HepG2 (cell line): Measurements from ENCODE around the gene MKRN2OS. TPM values are rescaled to one million over a fixed set of nuclear protein-coding genes. Genes with fewer than 3 reads are reported as not detected.

Source experiments
- ATAC-seq: fragments of 200-7000 bp; cut with Tn5 transposase; 3 replicates; pipeline ENCODE4 v1.9.1; 2020; ENCODE audit warnings: mild to moderate bottlenecking, moderate library complexity
- BruUV-seq: library from RNA; stranded (reverse); fragments of 400-500 nt; replicated peaks from 2 replicates; lab custom pipeline; 2021; lab: Mats Ljungman, UMichigan
- CTCF ChIA-PET: fragments of 300-600 bp; formaldehyde crosslinking; extraction: SDS; loops from one replicate; lab custom pipeline; 2021; ENCODE audit warnings: low total read pairs, inconsistent platforms, low intra/inter-chr PET ratio; lab: Yijun Ruan, JAX
- POLR2A ChIA-PET: fragments of 350-600 bp; sonication (Branson Sonifier 250); formaldehyde crosslinking; loops from one replicate; lab custom pipeline; 2020; ENCODE audit warnings: antibody characterized with exemption, inconsistent platforms; lab: Yijun Ruan, JAX
- DNase-seq: peaks from one replicate; pipeline ENCODE4 v3.0.0-alpha.2; 2015; ENCODE audit warnings: low spot score
- FAIRE-seq: peaks from 3 replicates; lab custom pipeline; 2011; peaks lifted over from hg19 to GRCh38; lab: Jason Lieb, UNC
- H2AFZ ChIP-seq: one replicate; pipeline ENCODE4 v1.6.1; 2011; ENCODE audit warnings: low read length, inconsistent platforms
- H3K27ac ChIP-seq: fragments of 300-600 bp; 3 replicates; pipeline ENCODE4 v1.8.0; 2011; ENCODE audit warnings: mixed run types, mild to moderate bottlenecking, mixed read lengths, low read length, inconsistent platforms; ENCODE audit not compliant: insufficient read depth; ENCODE audit errors: extremely low read length
- H3K27me3 ChIP-seq, 2 experiments: fragments of 200-600 bp in 1 of 2; 2 replicates in 1 of 2; 3 replicates in 1 of 2; pipeline versions ENCODE4 v1.6.0 to v1.8.0; 2011; ENCODE audit warnings: low read length in 2 of 2, mild to moderate bottlenecking in 2 of 2, moderate library complexity in 2 of 2, inconsistent platforms in 1 of 2; ENCODE audit not compliant: insufficient read depth in 2 of 2, control insufficient read depth in 1 of 2
- H3K36me3 ChIP-seq, 2 experiments: fragments of 200-600 bp in 1 of 2; replicated peaks in 1 of 2; 2 replicates in 1 of 2; 3 replicates in 1 of 2; pipeline versions ENCODE4 v1.5.1 to v1.8.0; 2011; ENCODE audit warnings: low read length in 2 of 2, inconsistent platforms in 1 of 2; ENCODE audit not compliant: insufficient read depth in 2 of 2, control insufficient read depth in 1 of 2
- H3K4me1 ChIP-seq: 2 replicates; pipeline ENCODE4 v1.5.1; 2012; ENCODE audit warnings: low read length, inconsistent platforms; ENCODE audit not compliant: insufficient read depth
- H3K4me2 ChIP-seq: 2 replicates; pipeline ENCODE4 v1.6.0; 2011; ENCODE audit warnings: low read depth, low read length, inconsistent platforms
- H3K4me3 ChIP-seq, 3 experiments: fragments of 200-600 bp in 1 of 3; sonication (generic), shearing (Covaris generic) in 1 of 3; replicated peaks in 1 of 3; 2 replicates each; pipeline ENCODE4 v1.5.1; 2011 to 2016; ENCODE audit warnings: low read length in 3 of 3, inconsistent platforms in 2 of 3, low read depth in 2 of 3, mild to moderate bottlenecking in 2 of 3, control low read depth in 1 of 3, mixed read lengths in 1 of 3; ENCODE audit not compliant: insufficient read depth in 1 of 3
- H3K79me2 ChIP-seq: one replicate; pipeline ENCODE4 v1.6.1; 2011; ENCODE audit warnings: low read length, inconsistent platforms; ENCODE audit not compliant: insufficient read depth
- H3K9ac ChIP-seq: 2 replicates; pipeline ENCODE4 v1.6.0; 2011; ENCODE audit warnings: mild to moderate bottlenecking, low read depth, low read length, inconsistent platforms; ENCODE audit not compliant: insufficient read depth
- H3K9me3 ChIP-seq: 2 replicates; pipeline ENCODE4 v1.5.1; 2012; ENCODE audit warnings: mild to moderate bottlenecking, low read length
- H4K20me1 ChIP-seq: 2 replicates; pipeline ENCODE4 v1.6.0; 2011; ENCODE audit warnings: inconsistent platforms, mild to moderate bottlenecking, low read length, moderate library complexity; ENCODE audit not compliant: insufficient read depth
- ATF1 ChIP-seq: IDR thresholded peaks from 2 replicates; pipeline ENCODE4 v1.6.1; 2016; ENCODE audit warnings: mild to moderate bottlenecking, control low read depth
- DPF2 ChIP-seq: sonication (generic); formaldehyde crosslinking; IDR thresholded peaks from 2 replicates; pipeline ENCODE4 v1.4.0; 2020; ENCODE audit warnings: mild to moderate bottlenecking, low read depth, missing genetic modification reagents, borderline replicate concordance
- HNRNPK ChIP-seq: fragments of 200-400 bp; formaldehyde crosslinking; IDR thresholded peaks from 2 replicates; pipeline ENCODE4 v1.6.1; 2018; ENCODE audit warnings: low read length, low read depth, moderate library complexity, mild to moderate bottlenecking; ENCODE audit not compliant: poor library complexity, severe bottlenecking
- KLF9 ChIP-seq: IDR thresholded peaks from 2 replicates; pipeline ENCODE4 v1.6.1; 2016; ENCODE audit warnings: low read depth
- MAFF ChIP-seq: IDR thresholded peaks from 2 replicates; pipeline ENCODE4 v1.6.1; 2011; ENCODE audit warnings: low read depth, low read length, improper control_type of control experiment
- MEF2D ChIP-seq: sonication (generic); formaldehyde crosslinking; IDR thresholded peaks from 2 replicates; pipeline ENCODE4 v1.5.1; 2020; ENCODE audit warnings: mild to moderate bottlenecking, missing genetic modification reagents
- MLLT10 ChIP-seq: sonication (generic); formaldehyde crosslinking; IDR thresholded peaks from 2 replicates; pipeline ENCODE4 v1.4.0; 2020; ENCODE audit warnings: missing genetic modification reagents
- PAXIP1 ChIP-seq: sonication (generic); formaldehyde crosslinking; conservative IDR thresholded peaks from 2 replicates; pipeline ENCODE4 v1.4.0; 2020; ENCODE audit warnings: mild to moderate bottlenecking, missing genetic modification reagents, moderate library complexity
- PHF5A ChIP-seq: IDR thresholded peaks from one replicate; pipeline ENCODE4 v1.6.1; 2018; ENCODE audit warnings: low read depth, missing genetic modification reagents; ENCODE audit not compliant: unreplicated experiment
- RBM22 ChIP-seq: fragments of 200-400 bp; formaldehyde crosslinking; optimal IDR thresholded peaks from 2 replicates; pipeline ENCODE3; 2017; ENCODE audit warnings: mild to moderate bottlenecking, low read length, moderate library complexity
- TEF ChIP-seq: sonication (generic); formaldehyde crosslinking; IDR thresholded peaks from 2 replicates; pipeline ENCODE4 v1.5.0; 2020; ENCODE audit warnings: missing genetic modification reagents
- ZFX ChIP-seq: sonication (generic); formaldehyde crosslinking; IDR thresholded peaks from 2 replicates; pipeline ENCODE4 v1.4.0; 2020; ENCODE audit warnings: mild to moderate bottlenecking, low read depth, missing genetic modification reagents, moderate library complexity
- ZNF343 ChIP-seq: sonication (generic); formaldehyde crosslinking; IDR thresholded peaks from 2 replicates; pipeline ENCODE4 v1.4.0; 2020; ENCODE audit warnings: mild to moderate bottlenecking, missing genetic modification reagents
- ZNF569 ChIP-seq: sonication (generic); formaldehyde crosslinking; IDR thresholded peaks from 2 replicates; pipeline ENCODE4 v1.5.0; 2020; ENCODE audit warnings: mild to moderate bottlenecking, missing genetic modification reagents, moderate library complexity, borderline replicate concordance
- ZNF605 ChIP-seq: sonication (generic); formaldehyde crosslinking; IDR thresholded peaks from 2 replicates; pipeline ENCODE4 v1.8.0; 2022; ENCODE audit warnings: mild to moderate bottlenecking, missing genetic modification reagents
- ZNF670 ChIP-seq: sonication (generic); formaldehyde crosslinking; IDR thresholded peaks from 2 replicates; pipeline ENCODE4 v1.8.0; 2022; ENCODE audit warnings: mild to moderate bottlenecking, missing genetic modification reagents, borderline replicate concordance
- ZNF800 ChIP-seq: sonication (generic); formaldehyde crosslinking; IDR thresholded peaks from 2 replicates; pipeline ENCODE4 v1.4.0; 2020; ENCODE audit warnings: missing genetic modification reagents
- ZSCAN21 ChIP-seq: sonication (generic); formaldehyde crosslinking; IDR thresholded peaks from 2 replicates; pipeline ENCODE4 v1.8.0; 2022; ENCODE audit warnings: mild to moderate bottlenecking, missing genetic modification reagents, moderate library complexity, borderline replicate concordance
- WGBS: methylation state at CpG from one replicate; pipeline ENCODE4 v1.1.6; 2017; ENCODE audit warnings: low lambda C conversion rate; 5-methylcytosine and 5-hydroxymethylcytosine counted together
- in situ Hi-C: cut with HindIII; loops from 2 replicates; pipeline ENCODE4 v1.10.0; 2017; ENCODE audit warnings: low pct_unique_long_range_greater_than_20kb; ENCODE audit not compliant: extremely low pct_ligation_motif_present
- intact Hi-C: fragments of 100-400 bp; cut with micrococcal nuclease; formaldehyde crosslinking; loops from one replicate; pipeline ENCODE4 v1.10.0; 2022; ENCODE audit not compliant: unreplicated experiment
- polyA plus RNA-seq, 8 experiments: library from polyadenylated mRNA; depleted of rRNA in 3 of 8; stranded (reverse) in 7 of 8; unstranded in 1 of 8; fragments of >200 nt; fragmentation: Illumina TruSeq in 4 of 8; extraction: Trizol in 4 of 8; gene quantifications; 2 replicates each; pipeline versions ENCODE4 v1.2.1 to v1.2.3, GENCODE V29; 2011 to 2016; ENCODE audit warnings: low read depth in 4 of 8, missing spikeins in 1 of 8, mixed read lengths in 1 of 8; ENCODE audit not compliant: insufficient read depth in 1 of 8
- total RNA-seq, 5 experiments: library from RNA; depleted of rRNA; stranded (reverse); fragments of >200 nt; fragmentation: Illumina TruSeq; extraction: Trizol; gene quantifications; 2 replicates each; pipeline ENCODE4 v1.2.3, GENCODE V29; 2016; ENCODE audit warnings: low read depth in 1 of 5

MKRN2OS gene
- total and polyA plus RNA-seq, 2 of the 13 experiments (the other 11 are each of a cell fraction or from before 2014, with no cell fraction given): not detected

- DNase-seq (peak; percentile 64), FAIRE-seq (peak; percentile 40), ATAC-seq (peak; percentile 97)
- Histone ChIP-seq H3K36me3 (no peaks in the 10 kb centered on the region), H3K4me1 (peaks cover 42% of the 10 kb centered on the region), H3K79me2 (peaks cover 50% of the 10 kb centered on the region), H3K27ac (peak within 1 kb of the TSS; percentile 94), H3K27me3 (no peaks in the 10 kb centered on the region; a peak in 1 of 5 replicates), H3K9me3 (no peaks in the 10 kb centered on the region), H3K4me2 (peak within 1 kb of the TSS; percentile 90), H4K20me1 (peaks cover 37% of the 10 kb centered on the region), H3K4me3 (peak within 1 kb of the TSS; percentile 91 to 97 (median 91)), H3K9ac (peak within 1 kb of the TSS; percentile 94), H2AFZ (peak within 1 kb of the TSS; percentile 99)
- ChIA-PET POLR2A (interaction anchor here (0.6 kb wide), 1 partner anchor 116 kb away, joined by 3 read pairs; no protein-coding TSS in a partner anchor), CTCF (no interaction called here)
- in situ Hi-C loops (no loop called here), intact Hi-C loops (loop anchor here (5.0 kb wide), 1 partner anchor 105 kb away; the partner anchor contains the start of gene RAF1)
- BruUV-seq: no TSS peak
- WGBS: under 1% methylated on average over 32 of the region's 77 CpGs
- TF ChIP-seq PAXIP1 (CRISPR knock-in tag) (peak; percentile 13; the same call in 1 of the 2 replicates), DPF2 (CRISPR knock-in tag) (no peak), PHF5A (CRISPR knock-in tag) (no peak), TEF (CRISPR knock-in tag) (no peak), MEF2D (peak; percentile 76; the same call in 1 of the 2 replicates), ZNF569 (CRISPR knock-in tag) (no peak), ZNF343 (CRISPR knock-in tag) (peak; percentile 80), ZFX (CRISPR knock-in tag) (peak; percentile 95), ZNF605 (peak; percentile 68; the same call in 1 of the 2 replicates), MAFF (no peak), ZSCAN21 (CRISPR knock-in tag) (peak; percentile 93; the same call in 1 of the 2 replicates), HNRNPK (no peak), KLF9 (CRISPR knock-in tag) (no peak), MLLT10 (CRISPR knock-in tag) (no peak), ZNF800 (CRISPR knock-in tag) (peak; percentile 70; the same call in 1 of the 2 replicates), RBM22 (no peak), ZNF670 (CRISPR knock-in tag) (peak; percentile 37; the same call in 1 of the 2 replicates), ATF1 (CRISPR knock-in tag) (no peak)
Observed at GRCh38 chr3:12556690-12557472, 11.6 kb upstream of the MKRN2OS start, which contains the start of gene MKRN2. MKRN2 (plus strand) TSS chr3:12557087; CDS start chr3:12557151, 64 bp downstream.
